GM12864 (cell line): ENCODE results near the gene UGT2B15.
"Not testable (repeated sequence)": the region's sequence is repeated elsewhere in the genome, so short reads cannot be mapped to it uniquely, and the experiment has no call there.

Experiments
- DNase-seq: peaks from one replicate; pipeline ENCODE4 v3.0.0-alpha.2; 2011; ENCODE audit warnings: low read depth
- H3K4me3 ChIP-seq: 2 replicates; pipeline ENCODE4 v1.5.1; 2011; ENCODE audit warnings: mild to moderate bottlenecking, low read depth, low read length, control low read depth
- CTCF ChIP-seq: IDR thresholded peaks from 2 replicates; pipeline ENCODE4 v1.5.1; 2011; ENCODE audit warnings: low read depth, mild to moderate bottlenecking, moderate library complexity, low read length, control low read depth, inconsistent platforms; ENCODE audit errors: missing control alignments

The UGT2B15 gene

GRCh38 chr4:68700152-68700551, 29.7 kb upstream of the UGT2B15 start:
- DNase-seq = no peak
- TF ChIP-seq CTCF = no peak
- no peak overlapping the region for H3K4me3 ChIP-seq

GRCh38 chr4:68693325-68694075, 23.0 kb upstream of the UGT2B15 start:
- no peak for DNase-seq
- TF ChIP-seq CTCF = no peak
- H3K4me3 ChIP-seq = no peak overlapping the region

- no peak for DNase-seq
- TF ChIP-seq CTCF = no peak
These were observed 20.7 kb upstream of the UGT2B15 start for GRCh38 chr4:68691186-68691585.

GRCh38 chr4:68683034-68683433, 12.6 kb upstream of the UGT2B15 start:
- TF ChIP-seq CTCF = no peak
- no peak overlapping the region for H3K4me3 ChIP-seq
- no peak for DNase-seq

More at GRCh38 chr4:68691186-68691585, 20.7 kb upstream of the UGT2B15 start:
- H3K4me3 ChIP-seq = no peak overlapping the region

- DNase-seq, H3K4me3 ChIP-seq: not testable (repeated sequence)
These were observed 10.8 kb upstream of the UGT2B15 start for GRCh38 chr4:68681298-68681697.

- TF ChIP-seq CTCF = no peak
- no peak overlapping the region for H3K4me3 ChIP-seq
- DNase-seq = no peak
These were observed 2.7 kb upstream of the UGT2B15 start for GRCh38 chr4:68673143-68673542.

- DNase-seq, H3K4me3 ChIP-seq: not testable (repeated sequence)
- TF ChIP-seq CTCF = peak; percentile 25
These were observed 765 bp upstream of the UGT2B15 start for GRCh38 chr4:68671217-68671616.

GRCh38 chr4:68668537-68669163, 1.8 kb downstream of the UGT2B15 start:
- not testable (repeated sequence) for DNase-seq, H3K4me3 ChIP-seq

GRCh38 chr4:68667551-68667950, 2.9 kb downstream of the UGT2B15 start:
- not testable (repeated sequence) for DNase-seq, H3K4me3 ChIP-seq

- not testable (repeated sequence) for DNase-seq, H3K4me3 ChIP-seq
These were observed 5.7 kb downstream of the UGT2B15 start for GRCh38 chr4:68664721-68665120.

- H3K4me3 ChIP-seq, DNase-seq: not testable (repeated sequence)
These were observed 7.4 kb downstream of the UGT2B15 start for GRCh38 chr4:68662836-68663574.
